ENCODE data around the gene TRIM33. TPM values are rescaled to one million over a fixed set of nuclear protein-coding genes. Genes with fewer than 3 reads are reported as not detected.
A peak's percentile ranks its signal among the peaks of the same experiment; 100 is the strongest.

TRIM33 gene
- polyA plus RNA-seq, 1 donor (not counting 4 experiments of a cell fraction or from before 2014, with no cell fraction given), result 26.4 TPM

- H3K4me2 ChIP-seq (ENCODE audit: control insufficient read depth, extremely low read depth, insufficient read depth, low read depth, low read length), result peak overlapping the region; percentile 99
- H3K4me3 ChIP-seq (ENCODE audit: control insufficient read depth in 2 of 3, extremely low read depth in 1 of 3, insufficient read depth in 2 of 3, low read depth in 1 of 3, low read length in 3 of 3), result peak overlapping the region in 2 of 3 experiments; percentile 94
- H3K9me1 ChIP-seq (ENCODE audit: control insufficient read depth, extremely low read depth, insufficient read depth, low read length), result no peaks in the 10 kb centered on the region
- no peak overlapping the region for H3K9ac ChIP-seq (ENCODE audit: control insufficient read depth, extremely low read depth, insufficient read depth, low read length)
- no peaks in the 10 kb centered on the region for H3K27me3 ChIP-seq (ENCODE audit: control insufficient read depth, extremely low read depth, insufficient read depth, low read length)
- dilution Hi-C loops (cut with MboI; ENCODE audit: extremely low pct_ligation_motif_present, low sequenced_read_pairs), result no loop called here
- DNase-seq (ENCODE audit: low read depth, low spot score) (no peak), FAIRE-seq (no peak)
- TF ChIP-seq CTCF (optimal IDR thresholded peaks at IDR 0.05 in 1 of 3, IDR thresholded peaks at IDR 0.05 in 1 of 3, conservative IDR thresholded peaks at IDR 0.05 in 1 of 3; ENCODE audit: extremely low read depth in 1 of 3, insufficient read depth in 2 of 3, low read length in 3 of 3) (no peak), EZH2 (IDR thresholded peaks at IDR 0.05; ENCODE audit: low read length) (no peak)
- H4K20me1 ChIP-seq (ENCODE audit: control insufficient read depth, extremely low read depth, insufficient read depth, low read length), result peaks cover 8% of the 10 kb centered on the region
- peaks cover 72% of the 10 kb centered on the region for H3K79me2 ChIP-seq (ENCODE audit: control insufficient read depth, insufficient read depth, low read length)
- H3K9me3 ChIP-seq (ENCODE audit: control insufficient read depth, low read depth, low read length), result no peaks in the 10 kb centered on the region
- H3K36me3 ChIP-seq (ENCODE audit: control insufficient read depth in 2 of 2, extremely low read depth in 1 of 2, insufficient read depth in 2 of 2, low read length in 2 of 2), result peaks cover 3 to 10% of the 10 kb centered on the region in 2 experiments
- H3K27ac ChIP-seq (ENCODE audit: control insufficient read depth, insufficient read depth, low read length), result no peak overlapping the region
- H3K4me1 ChIP-seq (ENCODE audit: control insufficient read depth, extremely low read depth, insufficient read depth, low read length), result peaks cover 21% of the 10 kb centered on the region
- H2AFZ ChIP-seq (ENCODE audit: control insufficient read depth, low read length), result no peak overlapping the region
These were observed 2.6 kb downstream of the TRIM33 start for GRCh38 chr1:114508386-114508898.

GRCh38 chr1:114507513-114507912, 3.5 kb downstream of the TRIM33 start:
- dilution Hi-C loops (cut with MboI; ENCODE audit: extremely low pct_ligation_motif_present, low sequenced_read_pairs), result no loop called here
- peaks cover 20% of the 10 kb centered on the region for H3K4me1 ChIP-seq (ENCODE audit: control insufficient read depth, extremely low read depth, insufficient read depth, low read length)

More at GRCh38 chr1:114507513-114507912, 3.5 kb downstream of the TRIM33 start:
- TF ChIP-seq CTCF (optimal IDR thresholded peaks at IDR 0.05 in 1 of 3, IDR thresholded peaks at IDR 0.05 in 1 of 3, conservative IDR thresholded peaks at IDR 0.05 in 1 of 3; ENCODE audit: extremely low read depth in 1 of 3, insufficient read depth in 2 of 3, low read length in 3 of 3), result no peak
- no peak for TF ChIP-seq EZH2 (IDR thresholded peaks at IDR 0.05; ENCODE audit: low read length)
- Histone ChIP-seq H4K20me1 (ENCODE audit: control insufficient read depth, extremely low read depth, insufficient read depth, low read length) (peaks cover 8% of the 10 kb centered on the region), H3K9me1 (ENCODE audit: control insufficient read depth, extremely low read depth, insufficient read depth, low read length) (no peaks in the 10 kb centered on the region), H3K4me3 (ENCODE audit: control insufficient read depth in 2 of 3, extremely low read depth in 1 of 3, insufficient read depth in 2 of 3, low read depth in 1 of 3, low read length in 3 of 3) (no peak overlapping the region), H3K9ac (ENCODE audit: control insufficient read depth, extremely low read depth, insufficient read depth, low read length) (no peak overlapping the region), H3K4me2 (ENCODE audit: control insufficient read depth, extremely low read depth, insufficient read depth, low read depth, low read length) (no peak overlapping the region), H2AFZ (ENCODE audit: control insufficient read depth, low read length) (no peak overlapping the region), H3K36me3 (ENCODE audit: control insufficient read depth in 2 of 2, extremely low read depth in 1 of 2, insufficient read depth in 2 of 2, low read length in 2 of 2) (peaks cover 3 to 10% of the 10 kb centered on the region in 2 experiments), H3K79me2 (ENCODE audit: control insufficient read depth, insufficient read depth, low read length) (peaks cover 81% of the 10 kb centered on the region), H3K9me3 (ENCODE audit: control insufficient read depth, low read depth, low read length) (no peaks in the 10 kb centered on the region), H3K27me3 (ENCODE audit: control insufficient read depth, extremely low read depth, insufficient read depth, low read length) (no peaks in the 10 kb centered on the region), H3K27ac (ENCODE audit: control insufficient read depth, insufficient read depth, low read length) (no peak overlapping the region)
- DNase-seq (ENCODE audit: low read depth, low spot score) (no peak), FAIRE-seq (no peak)
